Measurements from ENCODE around the gene HIF3A.

- no peak for TF ChIP-seq CTCF (IDR thresholded peaks at IDR 0.05)
- no peak for TF ChIP-seq POLR2A (IDR thresholded peaks at IDR 0.05)
Measured at GRCh38 chr19:46383846-46384245, 87.0 kb downstream of the HIF3A start.

All from thyroid gland (tissue), 4 donors.